A549 (cell line): ENCODE measurements around the gene SERTAD2. TPM values are rescaled to one million over a fixed set of nuclear protein-coding genes. Genes with fewer than 3 reads are reported as not detected.

Experiments used
- ATAC-seq, 2 experiments: fragments of 200-7000 bp in 1 of 2; fragments of >200 bp in 1 of 2; cut with Nextera tagmentation in 1 of 2; cut with Tn5 transposase in 1 of 2; 3 replicates each; pipeline versions ENCODE4 v1.8.0 to v1.9.1; 2018 to 2020; ENCODE audit warnings: mild to moderate bottlenecking in 1 of 2, moderate library complexity in 1 of 2
- CTCF ChIA-PET: fragments of 300-600 bp; sonication (Branson Sonifier 250); formaldehyde crosslinking; extraction: SDS; loops from one replicate; lab custom pipeline; 2021; ENCODE audit warnings: antibody characterized with exemption, inconsistent platforms; lab: Yijun Ruan, JAX
- POLR2A ChIA-PET: fragments of 350-600 bp; formaldehyde crosslinking; extraction: SDS; loops from one replicate; lab custom pipeline; 2021; ENCODE audit warnings: antibody characterized with exemption, inconsistent platforms; lab: Yijun Ruan, JAX
- DNase-seq, 2 experiments: peaks; one replicate each; pipeline versions ENCODE4 v3.0.0 to v3.0.0-alpha.2; 2011 to 2016; ENCODE audit warnings: low read depth in 1 of 2, low spot score in 1 of 2
- FAIRE-seq: peaks from 2 replicates; lab custom pipeline; 2011; peaks lifted over from hg19 to GRCh38; lab: Jason Lieb, UNC
- H3K27ac ChIP-seq, 2 experiments: fragments of >200 bp; sonication (Bioruptor Twin); formaldehyde crosslinking; 3 replicates each; pipeline ENCODE4 v1.5.1; 2016 to 2017
- H3K4me1 ChIP-seq: fragments of >200 bp; sonication (Bioruptor Twin); formaldehyde crosslinking; 3 replicates; pipeline ENCODE4 v1.6.1; 2016
- H3K4me2 ChIP-seq: fragments of >200 bp; sonication (Bioruptor Twin); formaldehyde crosslinking; 3 replicates; pipeline ENCODE4 v1.6.1; 2016
- H3K4me3 ChIP-seq: fragments of >200 bp; sonication (Bioruptor Twin); formaldehyde crosslinking; 3 replicates; pipeline ENCODE4 v1.5.1; 2016
- H3K9me3 ChIP-seq: fragments of >200 bp; sonication (Bioruptor Twin); formaldehyde crosslinking; 3 replicates; pipeline ENCODE4 v1.6.1; 2016
- CBX8 ChIP-seq: fragments of 200-600 bp; sonication (generic); IDR thresholded peaks from 2 replicates; pipeline ENCODE4 v1.6.1; 2016
- CEBPB ChIP-seq, 2 experiments: fragments of >200 bp in 1 of 2; sonication (Bioruptor Twin) in 1 of 2; formaldehyde crosslinking in 1 of 2; IDR thresholded peaks; 2 replicates each; pipeline ENCODE4 v1.6.1; 2012 to 2016
- CHD2 ChIP-seq: fragments of 150-350 bp; IDR thresholded peaks from 2 replicates; pipeline ENCODE4 v1.6.1; 2014; ENCODE audit warnings: low read length; ENCODE audit not compliant: partially characterized antibody
- EHMT2 ChIP-seq: fragments of 200-600 bp; sonication (generic); IDR thresholded peaks from 2 replicates; pipeline ENCODE4 v1.6.1; 2016; ENCODE audit warnings: antibody characterized with exemption, low read depth, mild to moderate bottlenecking, moderate library complexity
- ELK1 ChIP-seq: fragments of 150-350 bp; IDR thresholded peaks from 2 replicates; pipeline ENCODE4 v1.6.1; 2014; ENCODE audit warnings: low read depth, mild to moderate bottlenecking, low read length
- EP300 ChIP-seq, 2 experiments: fragments of >200 bp; sonication (Bioruptor Twin); formaldehyde crosslinking; IDR thresholded peaks; 2 replicates in 1 of 2; 3 replicates in 1 of 2; pipeline ENCODE4 v1.6.1; 2016 to 2017
- ESRRA ChIP-seq: fragments of 150-350 bp; IDR thresholded peaks from 2 replicates; pipeline ENCODE4 v1.6.1; 2014; ENCODE audit warnings: mild to moderate bottlenecking, low read length, borderline replicate concordance
- FOSB ChIP-seq: fragments of 250-450 bp; sonication (Bioruptor Pico); IDR thresholded peaks from 2 replicates; pipeline ENCODE4 v1.5.0; 2020; ENCODE audit warnings: mild to moderate bottlenecking, moderate library complexity
- GATA3 ChIP-seq: IDR thresholded peaks from 2 replicates; pipeline ENCODE4 v1.6.1; 2012; ENCODE audit warnings: borderline replicate concordance
- HMGXB4 ChIP-seq: fragments of 250-450 bp; sonication (Bioruptor Pico); IDR thresholded peaks from 2 replicates; pipeline ENCODE4 v1.5.0; 2021; ENCODE audit warnings: mild to moderate bottlenecking, moderate library complexity, borderline replicate concordance
- JUN ChIP-seq, 2 experiments: fragments of >200 bp; sonication (Bioruptor Twin); formaldehyde crosslinking; IDR thresholded peaks; 2 replicates in 1 of 2; 3 replicates in 1 of 2; pipeline ENCODE4 v1.6.1; 2016 to 2017
- JUNB ChIP-seq: fragments of >200 bp; sonication (Bioruptor Twin); formaldehyde crosslinking; IDR thresholded peaks from 2 replicates; pipeline ENCODE4 v1.6.1; 2016
- KDM1A ChIP-seq: fragments of 200-600 bp; sonication (generic); IDR thresholded peaks from 2 replicates; pipeline ENCODE4 v1.6.1; 2016; ENCODE audit warnings: low read depth, mild to moderate bottlenecking
- KDM5A ChIP-seq: fragments of 200-600 bp; sonication (generic); IDR thresholded peaks from 2 replicates; pipeline ENCODE4 v1.6.1; 2016; ENCODE audit warnings: antibody characterized with exemption, mild to moderate bottlenecking
- MAFK ChIP-seq: fragments of 450-650 bp; IDR thresholded peaks from 2 replicates; pipeline ENCODE4 v1.6.1; 2014; ENCODE audit not compliant: partially characterized antibody
- MAZ ChIP-seq: fragments of 150-350 bp; IDR thresholded peaks from 2 replicates; pipeline ENCODE4 v1.6.1; 2014; ENCODE audit warnings: antibody characterized with exemption, low read depth, low read length, borderline replicate concordance
- NPAS2 ChIP-seq: fragments of 250-450 bp; sonication (Bioruptor Pico); IDR thresholded peaks from 2 replicates; pipeline ENCODE4 v1.8.0; 2022; ENCODE audit warnings: mild to moderate bottlenecking, moderate library complexity, borderline replicate concordance
- NR3C1 ChIP-seq: fragments of >200 bp; sonication (Bioruptor Twin); formaldehyde crosslinking; IDR thresholded peaks from 3 replicates; pipeline ENCODE4 v1.6.1; 2017
- PHF8 ChIP-seq: fragments of 200-600 bp; sonication (generic); IDR thresholded peaks from 2 replicates; pipeline ENCODE4 v1.6.1; 2016; ENCODE audit warnings: low read depth, mild to moderate bottlenecking, antibody characterized with exemption, moderate library complexity, borderline replicate concordance
- POLR2A ChIP-seq: IDR thresholded peaks from 2 replicates; pipeline ENCODE4 v1.6.1; 2012; ENCODE audit warnings: mild to moderate bottlenecking, low read length
- RFX5 ChIP-seq: fragments of 450-650 bp; IDR thresholded peaks from 2 replicates; pipeline ENCODE4 v1.7.1; 2014; ENCODE audit warnings: antibody characterized with exemption, mild to moderate bottlenecking, moderate library complexity
- RNF2 ChIP-seq: fragments of 200-600 bp; sonication (generic); IDR thresholded peaks from 2 replicates; pipeline ENCODE4 v1.6.1; 2016; ENCODE audit warnings: low read depth, mild to moderate bottlenecking, antibody characterized with exemption, moderate library complexity, borderline replicate concordance
- SMC3 ChIP-seq: fragments of >200 bp; sonication (Bioruptor Twin); formaldehyde crosslinking; IDR thresholded peaks from 3 replicates; pipeline ENCODE4 v1.6.1; 2018; ENCODE audit warnings: inconsistent platforms
- SREBF2 ChIP-seq: fragments of 450-650 bp; IDR thresholded peaks from 2 replicates; pipeline ENCODE4 v1.6.1; 2014; ENCODE audit warnings: mild to moderate bottlenecking, moderate library complexity
- TP53 ChIP-seq: fragments of 250-450 bp; sonication (Bioruptor Pico); IDR thresholded peaks from 2 replicates; pipeline ENCODE4 v1.5.0; 2021; ENCODE audit warnings: mild to moderate bottlenecking, moderate library complexity
- USF2 ChIP-seq: fragments of 450-650 bp; IDR thresholded peaks from 2 replicates; pipeline ENCODE4 v1.6.1; 2014; ENCODE audit warnings: antibody characterized with exemption
- ZC3H11A ChIP-seq: fragments of 450-650 bp; IDR thresholded peaks from 2 replicates; pipeline ENCODE4 v1.6.1; 2014; ENCODE audit warnings: antibody characterized with exemption, mild to moderate bottlenecking
- ZNF302 ChIP-seq: fragments of 250-450 bp; sonication (Bioruptor Pico); IDR thresholded peaks from 2 replicates; pipeline ENCODE4 v1.9.0; 2021; ENCODE audit warnings: inconsistent platforms, mild to moderate bottlenecking, moderate library complexity
- ZSCAN20 ChIP-seq: fragments of 250-450 bp; sonication (Bioruptor Pico); IDR thresholded peaks from 2 replicates; pipeline ENCODE4 v1.8.0; 2022; ENCODE audit warnings: mild to moderate bottlenecking, moderate library complexity
- WGBS: methylation state at CpG from one replicate; pipeline ENCODE4 v1.1.6; 2017; ENCODE audit errors: missing lambda C conversion rate; 5-methylcytosine and 5-hydroxymethylcytosine counted together
- polyA plus RNA-seq, 4 experiments: library from polyadenylated mRNA; depleted of rRNA in 3 of 4; stranded (reverse); fragments of >200 nt; fragmentation: RNase III in 1 of 4; extraction: RNeasy Plus Mini Kit Qiagen cat#74134 plus additional on column Dnase treatment in 1 of 4; gene quantifications; 2 replicates in 3 of 4; 3 replicates in 1 of 4; pipeline ENCODE4 v1.2.3, GENCODE V29; 2011 to 2017

The SERTAD2 gene
- polyA plus RNA-seq, 2 of the 4 experiments (the other 2 are of a cell fraction): 11.8 TPM

- FAIRE-seq (no peak), DNase-seq (no peak), ATAC-seq (no peak)
- Histone ChIP-seq H3K9me3 (no peaks in the 10 kb centered on the region), H3K27ac (no peak overlapping the region), H3K4me1 (no peaks in the 10 kb centered on the region), H3K4me2 (no peak overlapping the region), H3K4me3 (no peak overlapping the region)
- CTCF ChIA-PET: interaction anchor here (0.9 to 1.4 kb wide), 2 partner anchors 14 kb away, joined by 3 read pairs; partner anchors contain the start of gene SERTAD2
- POLR2A ChIA-PET: no interaction called here
- 84% methylated on average over 1 of the region's 1 CpG for WGBS
- TF ChIP-seq HMGXB4 (CRISPR knock-in tag): no peak
- TF ChIP-seq ZSCAN20: no peak
- no peak for TF ChIP-seq USF2
- no peak for TF ChIP-seq MAFK
- no peak for TF ChIP-seq SMC3
- no peak for TF ChIP-seq CHD2
Measured at GRCh38 chr2:64667535-64667934, 13.8 kb upstream of the SERTAD2 start.

GRCh38 chr2:64666810-64667438, 13.2 kb upstream of the SERTAD2 start:
- Histone ChIP-seq H3K4me2 (no peak overlapping the region), H3K27ac (no peak overlapping the region)
- TF ChIP-seq ZNF302 (CRISPR knock-in tag): no peak
- TF ChIP-seq KDM1A: no peak
- no peak for TF ChIP-seq ZC3H11A
- no peak for TF ChIP-seq EP300 (IDR thresholded peaks at IDR 0.05)
- TF ChIP-seq FOSB (CRISPR knock-in tag): no peak
- TF ChIP-seq ELK1: no peak
- TF ChIP-seq RNF2: no peak
- TF ChIP-seq, all 56 proteins: peak for 0
- 78% methylated on average over 3 of the region's 3 CpGs for WGBS
- Histone ChIP-seq H3K4me1 (peaks cover 1% of the 10 kb centered on the region; the same call in 1 of the 3 replicates), H3K4me3 (no peak overlapping the region), H3K9me3 (no peaks in the 10 kb centered on the region)
- ChIA-PET CTCF (interaction anchor here (1.4 kb wide), 1 partner anchor 14 kb away, joined by 3 read pairs; no protein-coding TSS in a partner anchor), POLR2A (no interaction called here)
- DNase-seq (no peak), ATAC-seq (no peak), FAIRE-seq (no peak)

GRCh38 chr2:64665709-64666108, 12.0 kb upstream of the SERTAD2 start:
- WGBS: 71% methylated on average over 8 of the region's 8 CpGs
- Histone ChIP-seq H3K4me2 (no peak overlapping the region), H3K27ac (no peak overlapping the region), H3K4me1 (peaks cover 4% of the 10 kb centered on the region; the same call in 1 of the 3 replicates), H3K9me3 (no peaks in the 10 kb centered on the region), H3K4me3 (no peak overlapping the region)
- DNase-seq (no peak), FAIRE-seq (no peak), ATAC-seq (no peak)
- ChIA-PET POLR2A (interaction anchor here (5.1 kb wide), 1 partner anchor 12 kb away, joined by 39 read pairs; the partner anchor contains the start of gene SERTAD2), CTCF (interaction anchor here (0.6 to 5.4 kb wide), 3 partner anchors 11 to 503 kb away, joined by 4 to 33 read pairs (median 25); partner anchors contain the start of gene SERTAD2)
- TF ChIP-seq KDM5A (no peak), CEBPB (IDR thresholded peaks at IDR 0.05) (no peak), JUN (IDR thresholded peaks at IDR 0.05) (no peak), ESRRA (no peak), GATA3 (no peak), EHMT2 (no peak), TP53 (no peak), CBX8 (no peak), NR3C1 (no peak), MAZ (no peak), NPAS2 (CRISPR knock-in tag) (no peak), RFX5 (no peak), ZC3H11A (no peak), FOSB (CRISPR knock-in tag) (no peak), SREBF2 (no peak), JUNB (no peak), PHF8 (no peak), POLR2A (no peak)
- TF ChIP-seq, all 56 proteins: peak for 0
